Measurements from ENCODE around the gene SARDH. TPM values are rescaled to one million over a fixed set of nuclear protein-coding genes. Genes with fewer than 3 reads are reported as not detected.

SARDH gene
- total and polyA plus RNA-seq, 12 donors, result 0.81 to 9.6 (median 3.0) TPM

GRCh38 chr9:133634081-133634691 lies 104.0 kb downstream of the SARDH start:
- H3K4me1 ChIP-seq (replicated peaks in 1 of 2), result peaks cover 0 to 11% of the 10 kb centered on the region in 2 donors
- 28 to 47% (median 39%) methylated on average over 6 to 24 of the region's 24 CpGs for WGBS, 4 donors
- H3K27ac ChIP-seq, result peak overlapping the region in 2 of 5 donors; percentile 50 to 56
- no peaks in the 10 kb centered on the region for H3K36me3 ChIP-seq (replicated peaks in 1 of 2)
- no peaks in the 10 kb centered on the region for H3K27me3 ChIP-seq
- intact Hi-C loops (cut with DNase I), result no loop called here
- no peak overlapping the region for H3K4me3 ChIP-seq
- H3K9me3 ChIP-seq (replicated peaks in 1 of 3), result no peaks in the 10 kb centered on the region
- DNase-seq, result peak in 2 of 7 donors; percentile 27 to 56
- TF ChIP-seq POLR2A (IDR thresholded peaks at IDR 0.05) (no peak), CTCF (IDR thresholded peaks at IDR 0.05) (no peak)

- H3K4me1 ChIP-seq (replicated peaks in 1 of 2), result peaks cover 0 to 11% of the 10 kb centered on the region in 2 donors
- H3K9me3 ChIP-seq (replicated peaks in 1 of 3), result no peaks in the 10 kb centered on the region
- no peaks in the 10 kb centered on the region for H3K27me3 ChIP-seq
- H3K36me3 ChIP-seq (replicated peaks in 1 of 2), result no peaks in the 10 kb centered on the region
- TF ChIP-seq POLR2A (IDR thresholded peaks at IDR 0.05) (no peak), CTCF (IDR thresholded peaks at IDR 0.05) (no peak)
- no peak overlapping the region for H3K4me3 ChIP-seq
- intact Hi-C loops (cut with DNase I), result no loop called here
- no peak for DNase-seq
- H3K27ac ChIP-seq, result peak overlapping the region in 2 of 5 donors; percentile 50 to 56
- 58 to 74% (median 67%) methylated on average over 5 to 8 of the region's 8 CpGs for WGBS, 4 donors
Measured at GRCh38 chr9:133633681-133634080, 104.5 kb downstream of the SARDH start.

- Histone ChIP-seq H3K27ac (peak overlapping the region in 2 of 5 donors; percentile 50 to 56), H3K36me3 (replicated peaks in 1 of 2) (no peaks in the 10 kb centered on the region), H3K4me3 (no peak overlapping the region), H3K9me3 (replicated peaks in 1 of 3) (no peaks in the 10 kb centered on the region), H3K4me1 (replicated peaks in 1 of 2) (peaks cover 0 to 11% of the 10 kb centered on the region in 2 donors), H3K27me3 (no peaks in the 10 kb centered on the region)
- 64 to 72% (median 64%) methylated on average over 20 to 27 of the region's 27 CpGs for WGBS, 4 donors
- TF ChIP-seq CTCF (IDR thresholded peaks at IDR 0.05) (no peak), POLR2A (IDR thresholded peaks at IDR 0.05) (peak; percentile 9 to 61)
- intact Hi-C loops (cut with DNase I), result no loop called here
- peak in 1 of 7 donors; percentile 92 for DNase-seq
Measured at GRCh38 chr9:133632806-133633680, 105.1 kb downstream of the SARDH start.

- Histone ChIP-seq H3K27ac (no peak overlapping the region), H3K4me3 (no peak overlapping the region), H3K4me1 (replicated peaks in 1 of 2) (peaks cover 0 to 11% of the 10 kb centered on the region in 2 donors), H3K9me3 (replicated peaks in 1 of 3) (no peaks in the 10 kb centered on the region), H3K27me3 (no peaks in the 10 kb centered on the region), H3K36me3 (replicated peaks in 1 of 2) (no peaks in the 10 kb centered on the region)
- no peak for TF ChIP-seq POLR2A (IDR thresholded peaks at IDR 0.05)
- no peak for TF ChIP-seq CTCF (IDR thresholded peaks at IDR 0.05)
- intact Hi-C loops (cut with DNase I), result no loop called here
- DNase-seq, result no peak
- 91 to 93% (median 92%) methylated on average over 6 to 12 of the region's 12 CpGs; no CpG with 5 or more reads in 1 of the 4 donors for WGBS, 4 donors
Measured at GRCh38 chr9:133631111-133631510, 107.0 kb downstream of the SARDH start.
